ENCODE results near the gene MYLK.
"Not testable (repeated sequence)": the region's sequence is repeated elsewhere in the genome, so short reads cannot be mapped to it uniquely, and the experiment has no call there.

DNA sequence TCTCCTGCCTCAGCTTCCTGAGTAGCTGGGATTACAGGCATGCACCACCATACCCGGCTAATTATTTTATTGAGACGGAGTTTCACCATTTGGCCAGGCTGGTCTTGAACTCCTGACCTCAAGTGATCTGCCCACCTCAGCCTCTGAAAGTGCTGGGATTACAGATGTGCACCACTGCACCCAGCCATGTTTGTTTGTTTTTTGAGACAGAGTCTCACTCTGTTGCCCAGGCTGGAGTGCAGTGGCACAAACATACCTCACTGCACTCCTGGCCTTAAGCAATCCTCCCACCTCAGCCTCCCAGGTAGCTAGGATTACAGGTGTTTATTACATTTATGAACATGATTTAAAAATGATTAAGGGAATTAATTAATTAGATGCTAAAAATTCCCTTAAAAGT, 281.0 kb downstream of the MYLK start:
- TF ChIP-seq, protein P1, sequence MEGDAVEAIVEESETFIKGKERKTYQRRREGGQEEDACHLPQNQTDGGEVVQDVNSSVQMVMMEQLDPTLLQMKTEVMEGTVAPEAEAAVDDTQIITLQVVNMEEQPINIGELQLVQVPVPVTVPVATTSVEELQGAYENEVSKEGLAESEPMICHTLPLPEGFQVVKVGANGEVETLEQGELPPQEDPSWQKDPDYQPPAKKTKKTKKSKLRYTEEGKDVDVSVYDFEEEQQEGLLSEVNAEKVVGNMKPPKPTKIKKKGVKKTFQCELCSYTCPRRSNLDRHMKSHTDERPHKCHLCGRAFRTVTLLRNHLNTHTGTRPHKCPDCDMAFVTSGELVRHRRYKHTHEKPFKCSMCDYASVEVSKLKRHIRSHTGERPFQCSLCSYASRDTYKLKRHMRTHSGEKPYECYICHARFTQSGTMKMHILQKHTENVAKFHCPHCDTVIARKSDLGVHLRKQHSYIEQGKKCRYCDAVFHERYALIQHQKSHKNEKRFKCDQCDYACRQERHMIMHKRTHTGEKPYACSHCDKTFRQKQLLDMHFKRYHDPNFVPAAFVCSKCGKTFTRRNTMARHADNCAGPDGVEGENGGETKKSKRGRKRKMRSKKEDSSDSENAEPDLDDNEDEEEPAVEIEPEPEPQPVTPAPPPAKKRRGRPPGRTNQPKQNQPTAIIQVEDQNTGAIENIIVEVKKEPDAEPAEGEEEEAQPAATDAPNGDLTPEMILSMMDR (IDR thresholded peaks at IDR 0.05; ENCODE audit: low read length): not testable (repeated sequence)
- TF ChIP-seq EZH2 (IDR thresholded peaks at IDR 0.05; ENCODE audit: borderline replicate concordance, low read length): not testable (repeated sequence)

Data from OCI-LY1 (cell line).